ENCODE data around the gene TMEM151A.
A peak's percentile ranks its signal among the peaks of the same experiment; 100 is the strongest.

The TMEM151A gene

DNA sequence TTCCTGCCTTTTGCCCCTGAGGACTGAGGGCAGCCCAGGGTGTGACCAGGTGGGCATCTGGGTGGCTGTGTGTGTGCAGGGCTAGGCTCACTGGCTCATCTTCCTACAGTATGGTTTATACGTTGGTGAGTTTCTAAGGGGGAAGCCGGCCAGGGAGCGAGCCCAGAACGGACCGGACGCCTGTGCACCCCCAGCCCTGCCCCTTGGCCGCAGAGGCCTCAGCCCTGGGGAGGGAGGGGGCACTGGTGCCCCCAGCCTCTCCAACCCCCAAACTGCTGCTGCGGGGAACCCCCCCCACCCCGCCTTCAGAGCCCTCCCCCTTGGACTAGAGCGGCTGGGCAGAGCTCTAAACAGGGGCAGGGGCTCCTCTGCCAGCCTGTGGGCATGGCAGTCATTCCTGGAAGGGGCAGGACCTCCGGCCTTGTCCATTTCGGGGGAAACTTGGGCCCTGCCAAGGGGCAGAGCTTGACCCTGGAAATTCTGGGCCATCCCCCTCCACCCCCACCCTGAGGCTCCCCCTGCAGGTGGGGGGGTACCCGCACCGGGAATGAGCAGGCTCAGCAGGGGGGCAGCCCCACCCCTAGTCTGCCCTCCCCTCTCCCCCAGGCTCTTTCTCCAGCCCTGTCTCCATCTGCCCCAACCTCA lies 8.1 kb upstream of the TMEM151A start:
- no peak for DNase-seq

DNA sequence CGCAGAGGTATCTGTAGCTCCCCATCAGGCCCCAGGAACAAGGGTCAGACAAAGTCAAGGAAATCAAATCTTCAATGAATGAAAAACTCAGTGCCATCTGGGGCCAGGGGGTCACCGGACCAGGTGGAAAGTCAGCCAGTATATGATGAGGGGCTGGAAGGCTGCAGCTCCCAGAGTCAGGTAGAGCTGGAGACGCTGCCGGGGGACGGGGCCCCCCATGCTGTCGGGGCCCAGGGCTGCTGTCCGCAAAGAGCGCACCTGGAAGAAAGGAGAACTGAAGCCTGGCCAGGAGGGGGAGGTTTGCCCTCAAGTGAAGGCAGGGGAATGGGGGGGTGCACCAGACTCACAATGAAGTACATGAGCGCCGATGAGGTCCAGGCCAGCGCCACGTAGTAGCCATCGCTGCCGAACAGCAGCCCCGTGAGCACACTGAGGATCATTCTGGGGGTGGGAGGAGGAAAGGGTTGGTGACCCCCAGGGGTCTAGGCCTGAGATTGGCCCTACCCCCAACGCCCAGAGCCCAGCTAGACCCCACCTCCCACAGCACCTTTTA lies 7.1 kb upstream of the TMEM151A start:
- DNase-seq: no peak

DNA sequence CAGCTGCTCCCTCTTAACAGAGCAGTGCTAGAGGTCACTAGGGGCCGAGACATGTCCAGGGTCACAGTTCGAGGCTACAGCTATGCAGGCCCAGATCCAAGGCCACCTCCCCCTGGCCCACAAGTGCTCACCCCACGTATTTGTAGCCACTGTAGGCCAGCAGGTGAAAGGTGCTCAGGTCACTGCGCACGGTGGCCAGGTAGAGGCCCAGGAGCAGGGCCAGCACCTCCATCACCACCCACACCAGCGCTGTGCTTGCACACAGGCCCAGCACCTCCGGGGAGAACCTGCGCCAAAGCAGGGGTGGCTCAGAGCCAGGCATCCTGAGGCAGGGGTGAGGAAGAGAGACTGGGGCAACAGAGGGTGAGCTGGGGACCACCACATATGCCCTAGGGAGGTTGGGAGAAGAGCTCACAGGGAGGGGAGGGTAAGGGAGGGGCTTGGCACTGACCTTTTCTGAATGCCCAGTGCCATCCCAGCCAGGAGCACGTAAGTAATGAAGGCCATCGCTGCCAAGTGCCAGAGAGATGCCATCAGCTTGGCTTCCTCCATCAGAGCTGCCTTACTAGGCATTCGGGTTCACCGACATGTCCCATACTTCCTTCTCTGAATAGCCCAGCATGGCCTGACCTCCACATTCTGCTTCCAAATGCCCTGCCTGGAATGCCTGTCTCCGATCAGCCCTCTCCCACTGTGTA lies 6.3 kb upstream of the TMEM151A start:
- DNase-seq: no peak

DNA sequence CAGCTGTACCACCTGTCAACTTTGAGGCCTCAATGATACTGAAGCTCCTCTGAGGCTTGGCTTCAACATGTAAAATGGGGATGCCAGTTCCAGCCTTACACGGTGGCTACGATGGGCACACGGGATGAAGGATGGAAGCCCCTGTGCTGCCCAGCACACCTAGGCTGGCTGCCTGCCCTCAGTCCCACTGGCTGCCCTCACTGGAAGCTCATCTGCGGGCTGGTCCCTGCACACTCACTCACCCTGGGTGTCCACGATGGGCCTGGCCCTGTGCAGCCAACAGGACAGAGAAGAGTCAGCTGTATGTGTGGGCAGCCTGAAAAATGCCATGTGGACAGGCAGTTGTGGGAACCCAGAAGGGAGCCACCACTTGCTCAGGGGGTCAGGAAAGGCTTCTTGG lies 5.0 kb upstream of the TMEM151A start:
- no peak for DNase-seq

DNA sequence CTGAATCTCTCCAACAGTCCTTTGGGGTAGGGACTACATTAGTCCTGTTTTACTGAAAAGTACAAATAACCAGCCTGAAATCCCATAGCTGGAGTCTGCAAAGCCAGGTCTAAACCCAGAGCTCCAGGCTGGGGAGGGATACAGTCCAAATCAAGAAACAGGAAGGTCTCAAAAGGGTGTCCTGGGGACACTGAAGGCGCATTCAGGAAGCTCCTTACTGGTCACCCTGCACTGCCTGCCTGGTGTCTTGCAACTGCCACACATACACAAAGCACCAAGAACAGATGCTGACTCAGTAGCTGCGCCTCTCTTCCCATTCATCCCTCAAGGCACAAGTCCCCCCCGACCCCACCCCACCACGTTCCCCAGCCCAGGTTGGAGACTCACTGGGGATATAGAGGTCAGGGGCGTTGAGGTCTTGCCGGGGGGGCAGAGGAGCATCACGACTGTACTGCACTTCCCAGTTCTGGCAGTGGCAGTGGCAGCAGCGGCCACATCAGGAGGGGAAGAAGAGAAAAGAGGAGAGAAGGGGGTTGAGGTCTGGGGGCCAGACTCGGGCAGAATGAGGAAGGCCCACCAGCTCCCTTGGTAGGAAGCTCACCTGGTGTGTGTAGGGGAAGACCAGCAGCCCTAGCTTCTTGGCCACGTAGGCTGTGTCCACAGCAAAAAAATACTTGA lies 4.3 kb upstream of the TMEM151A start:
- no peak for DNase-seq

DNA sequence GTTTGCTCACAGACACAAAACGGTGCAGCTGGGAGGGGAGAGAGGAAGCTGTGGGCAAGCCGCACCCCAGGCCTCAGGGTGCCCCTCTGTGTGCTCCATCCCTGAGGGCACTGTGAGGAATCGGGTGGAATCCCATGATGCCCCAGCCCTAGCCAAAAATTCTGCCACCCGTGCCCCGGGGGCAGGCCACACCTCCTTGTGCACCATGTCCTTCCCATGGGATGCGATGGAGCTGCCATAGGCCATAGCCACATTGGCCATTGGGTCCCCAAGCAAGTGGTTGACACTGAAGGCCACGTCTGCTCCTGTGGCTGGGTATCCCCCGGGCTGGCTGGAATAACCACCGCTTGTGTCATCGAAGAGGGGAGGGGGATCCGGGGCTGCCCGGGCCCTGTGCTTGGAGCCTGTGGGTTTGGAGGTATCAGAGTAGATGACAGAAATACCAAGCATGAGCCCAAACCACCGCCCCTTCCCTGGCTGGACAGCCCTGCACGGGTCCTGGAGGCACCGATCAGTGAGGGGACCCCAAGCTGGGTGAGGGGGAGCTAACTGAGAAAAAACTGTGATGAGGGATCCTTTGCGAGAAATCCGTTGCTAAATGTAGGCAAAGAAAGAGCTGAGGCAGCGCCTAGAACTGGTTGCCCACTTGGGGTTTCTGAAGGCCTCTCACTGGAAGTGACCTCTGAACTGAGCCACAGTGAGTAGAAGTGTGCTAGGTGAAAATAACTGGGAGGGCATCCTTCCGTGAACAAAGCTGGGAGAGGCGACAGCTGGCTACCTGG lies 3.6 kb upstream of the TMEM151A start:
- DNase-seq: peak; percentile 18

DNA sequence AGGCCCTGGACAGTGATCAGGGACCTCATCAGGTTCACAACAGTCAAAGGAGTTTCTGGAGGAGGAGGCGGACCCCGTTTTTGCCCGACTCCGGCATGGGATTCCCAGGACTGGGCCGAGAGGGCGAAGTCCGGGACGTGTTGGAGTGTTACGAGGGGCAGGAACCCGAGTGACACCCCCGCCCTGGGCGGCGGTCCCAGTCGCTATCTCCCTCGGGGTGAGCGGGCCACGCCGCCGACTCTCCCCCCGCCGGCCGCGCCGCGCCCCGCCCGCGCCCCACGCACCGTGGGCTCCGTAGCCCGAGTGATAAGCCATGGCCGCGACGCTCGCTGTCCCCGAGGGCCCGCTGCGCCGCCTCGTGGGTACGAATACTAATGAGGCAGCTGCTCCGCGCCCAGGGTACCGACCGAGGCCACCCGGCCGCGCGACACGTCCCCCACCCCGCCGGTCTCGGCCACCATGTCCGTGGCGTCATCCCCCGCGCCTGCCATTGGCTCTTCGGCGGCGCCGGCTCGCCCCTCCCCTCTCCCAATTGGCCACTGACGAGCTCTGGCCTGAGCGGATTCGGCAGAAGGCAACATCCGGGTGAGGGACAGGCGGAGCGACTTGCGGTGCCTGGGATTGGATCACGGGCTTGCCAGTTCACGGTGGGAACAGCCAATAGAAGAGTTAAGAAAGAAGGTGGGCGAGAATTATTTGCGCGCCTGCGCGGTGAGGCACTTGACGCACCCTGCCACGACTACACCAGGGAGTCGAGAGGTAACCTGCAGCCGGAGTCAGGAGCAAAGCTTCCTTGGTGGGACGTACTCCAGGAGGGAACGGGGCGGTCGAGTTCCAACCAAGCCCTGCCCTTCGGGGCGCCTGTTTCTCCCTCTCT lies 2.8 kb upstream of the TMEM151A start, which contains the start of gene YIF1A:
Gene YIF1A (minus strand): TSS at position 473 of the 877 bp plus-strand sequence. CDS start 158 bp downstream, at position 315.
- peak; percentile 100 for DNase-seq

DNA sequence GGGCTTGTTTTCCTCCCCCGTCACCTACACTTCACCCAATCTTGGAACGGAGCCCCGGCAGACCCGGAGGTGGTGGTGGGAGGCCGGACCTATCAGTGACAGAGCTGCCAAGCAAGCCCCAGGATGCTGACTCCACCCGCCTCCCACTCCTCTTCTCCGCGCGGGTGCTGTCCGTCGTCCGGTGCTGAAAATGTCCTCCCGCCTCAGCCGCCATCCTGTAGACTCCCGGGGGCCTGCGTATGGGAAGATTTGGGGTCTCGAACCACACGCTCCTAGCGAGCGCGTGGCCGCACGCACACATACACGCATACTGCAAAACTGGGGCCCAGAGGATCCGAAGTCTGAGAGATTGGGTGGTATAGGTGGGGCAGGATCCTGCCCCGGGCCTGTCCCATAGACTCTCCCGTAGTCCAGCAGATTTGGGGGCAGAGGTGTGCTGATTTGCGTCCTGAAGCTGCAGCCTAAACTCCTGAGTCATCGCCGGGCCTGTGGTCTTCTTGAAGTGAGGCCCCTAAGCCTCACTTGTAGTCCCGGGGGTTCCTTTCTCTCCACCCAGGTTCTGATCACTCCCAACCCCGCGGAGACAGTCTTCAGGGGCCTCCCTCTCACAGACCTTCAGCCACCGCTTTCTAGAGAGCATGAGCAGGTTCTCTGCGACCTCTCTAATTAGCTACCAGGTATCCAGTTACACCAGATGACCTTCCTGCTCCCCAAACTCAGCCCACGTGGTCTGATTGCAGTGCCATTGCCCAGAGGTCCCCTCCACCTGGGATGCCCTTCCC lies 2.0 kb upstream of the TMEM151A start:
- no peak for DNase-seq

DNA sequence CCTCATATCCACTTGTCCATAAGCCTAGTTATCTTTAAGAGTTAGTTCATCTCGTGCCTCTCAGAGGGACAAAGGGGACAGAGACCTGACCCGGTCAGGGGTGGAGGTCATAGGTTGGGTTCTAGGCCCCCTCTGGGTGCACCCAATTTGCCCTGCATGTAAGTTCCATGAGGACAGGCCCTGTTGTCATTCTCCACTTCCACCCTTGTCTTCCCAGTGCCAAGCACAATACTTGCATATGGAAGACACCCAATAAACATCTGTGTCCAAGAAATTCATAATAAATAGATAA lies 1.4 kb upstream of the TMEM151A start:
- no peak for DNase-seq

DNA sequence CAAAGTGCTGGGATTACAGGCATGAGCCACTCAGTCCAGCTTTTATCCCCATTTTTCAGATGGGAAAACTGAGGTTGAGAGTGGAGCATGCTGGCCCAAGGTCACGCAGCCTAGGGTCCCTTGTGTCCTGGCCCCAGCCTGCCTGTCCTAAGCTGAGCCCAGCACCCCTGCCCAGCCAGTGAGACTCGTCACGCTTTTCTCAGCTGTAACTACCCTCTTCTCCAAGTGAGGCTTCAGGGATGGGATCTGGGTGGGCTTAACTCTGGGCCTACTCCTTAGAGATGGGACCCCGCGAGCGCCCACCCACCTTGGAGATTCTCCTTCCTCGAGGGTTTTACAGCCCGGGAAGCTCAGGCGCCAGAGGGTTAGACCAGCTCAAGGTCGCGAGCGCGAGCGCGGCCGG lies 390 bp upstream of the TMEM151A start:
- no peak for DNase-seq

DNA sequence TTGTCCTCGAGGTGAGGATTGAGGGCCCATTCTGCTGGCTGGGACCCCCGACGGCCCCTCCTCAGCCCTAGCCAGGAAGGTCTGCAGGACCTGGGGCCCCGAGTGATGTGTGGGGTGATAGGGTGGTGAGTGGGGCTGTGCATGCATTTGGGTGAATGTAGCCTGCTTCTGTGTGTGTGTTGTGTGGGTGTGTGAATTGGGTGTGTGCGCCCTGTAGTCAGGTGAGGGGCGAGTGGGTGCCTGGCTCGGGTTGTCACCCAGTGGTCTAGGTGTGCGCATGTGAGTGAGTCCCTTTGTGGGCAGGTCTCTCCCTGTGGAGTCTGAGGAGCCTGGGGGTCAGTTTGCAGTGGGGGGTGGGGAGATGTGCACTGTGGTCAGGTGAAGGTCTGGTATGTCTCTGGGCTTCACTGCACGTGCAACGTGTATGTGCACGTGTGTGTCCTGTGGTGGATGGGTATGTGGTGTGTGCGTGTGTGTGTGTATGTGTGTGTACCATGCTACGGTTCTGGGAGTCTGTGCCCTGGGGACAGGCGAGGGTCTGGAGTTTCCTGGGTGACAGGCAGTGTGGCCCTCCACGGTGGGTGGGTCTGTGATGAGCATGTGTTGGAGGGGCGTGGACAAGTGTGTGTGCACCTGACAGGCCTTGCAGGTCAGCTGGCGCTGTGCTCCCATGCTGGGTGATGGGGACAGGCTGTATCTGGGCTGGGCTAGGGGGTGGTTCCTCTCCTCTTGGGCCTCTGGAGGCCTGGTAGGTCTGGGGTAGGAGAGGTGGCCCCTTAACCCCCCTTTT lies 1.0 kb downstream of the TMEM151A start:
- no peak for DNase-seq

DNA sequence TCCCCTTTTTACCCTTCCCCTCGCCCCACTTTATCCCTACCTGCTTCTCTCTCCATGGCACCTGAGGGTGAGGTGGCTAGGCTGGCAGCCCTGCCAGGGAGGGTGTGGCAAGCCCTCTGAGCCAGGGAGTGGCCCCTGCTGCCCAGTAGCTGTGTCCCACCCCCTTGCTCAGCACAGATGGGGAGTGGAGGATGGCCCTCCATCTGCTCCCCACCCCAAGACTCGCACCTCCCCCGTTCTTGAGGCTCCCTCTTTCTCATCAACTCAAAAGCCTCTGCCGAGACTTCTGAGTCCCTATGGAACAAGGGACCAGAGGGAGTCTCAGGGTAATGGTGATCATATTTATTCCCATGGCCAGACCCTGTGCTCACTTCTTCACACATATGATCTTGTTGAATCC lies 1.7 kb downstream of the TMEM151A start:
- DNase-seq: no peak

DNA sequence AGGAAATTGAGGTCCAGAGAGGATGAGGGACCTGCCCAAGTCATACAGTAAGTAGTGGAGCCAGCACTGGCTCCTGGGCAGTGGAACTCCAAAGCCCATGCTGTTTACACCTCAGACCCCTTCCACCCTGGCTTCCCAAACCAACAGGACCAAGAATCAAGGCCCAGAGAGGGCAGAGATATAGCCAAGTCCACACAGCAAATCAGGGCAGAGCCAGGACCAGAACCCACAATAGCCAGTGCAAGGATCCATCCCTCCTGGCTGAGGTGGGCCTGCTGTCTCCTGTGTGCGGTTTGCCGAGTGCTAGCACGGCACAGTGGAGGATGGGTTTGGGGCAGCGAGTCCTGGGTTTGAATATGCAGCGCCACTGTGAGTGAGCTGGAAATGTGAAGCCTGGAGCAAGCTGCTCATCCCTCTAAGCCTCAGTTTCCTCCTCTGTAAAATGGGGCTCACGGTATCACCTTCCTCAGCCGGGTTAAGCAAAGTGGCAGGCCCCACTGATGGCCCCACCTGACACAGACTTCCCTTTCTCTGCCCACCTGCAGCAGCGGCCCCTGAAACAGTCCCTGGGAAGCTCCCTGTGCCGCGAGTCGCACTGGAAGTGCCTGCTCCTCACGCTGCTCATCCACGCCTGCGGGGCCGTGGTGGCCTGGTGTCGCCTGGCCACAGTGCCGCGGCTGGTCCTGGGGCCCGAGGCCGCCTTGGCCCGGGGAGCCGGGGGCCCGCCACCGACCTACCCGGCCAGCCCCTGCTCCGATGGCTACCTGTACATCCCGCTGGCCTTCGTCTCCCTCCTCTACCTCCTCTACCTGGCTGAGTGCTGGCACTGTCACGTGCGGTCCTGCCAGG lies 2.3 kb downstream of the TMEM151A start:
- no peak for DNase-seq

DNA sequence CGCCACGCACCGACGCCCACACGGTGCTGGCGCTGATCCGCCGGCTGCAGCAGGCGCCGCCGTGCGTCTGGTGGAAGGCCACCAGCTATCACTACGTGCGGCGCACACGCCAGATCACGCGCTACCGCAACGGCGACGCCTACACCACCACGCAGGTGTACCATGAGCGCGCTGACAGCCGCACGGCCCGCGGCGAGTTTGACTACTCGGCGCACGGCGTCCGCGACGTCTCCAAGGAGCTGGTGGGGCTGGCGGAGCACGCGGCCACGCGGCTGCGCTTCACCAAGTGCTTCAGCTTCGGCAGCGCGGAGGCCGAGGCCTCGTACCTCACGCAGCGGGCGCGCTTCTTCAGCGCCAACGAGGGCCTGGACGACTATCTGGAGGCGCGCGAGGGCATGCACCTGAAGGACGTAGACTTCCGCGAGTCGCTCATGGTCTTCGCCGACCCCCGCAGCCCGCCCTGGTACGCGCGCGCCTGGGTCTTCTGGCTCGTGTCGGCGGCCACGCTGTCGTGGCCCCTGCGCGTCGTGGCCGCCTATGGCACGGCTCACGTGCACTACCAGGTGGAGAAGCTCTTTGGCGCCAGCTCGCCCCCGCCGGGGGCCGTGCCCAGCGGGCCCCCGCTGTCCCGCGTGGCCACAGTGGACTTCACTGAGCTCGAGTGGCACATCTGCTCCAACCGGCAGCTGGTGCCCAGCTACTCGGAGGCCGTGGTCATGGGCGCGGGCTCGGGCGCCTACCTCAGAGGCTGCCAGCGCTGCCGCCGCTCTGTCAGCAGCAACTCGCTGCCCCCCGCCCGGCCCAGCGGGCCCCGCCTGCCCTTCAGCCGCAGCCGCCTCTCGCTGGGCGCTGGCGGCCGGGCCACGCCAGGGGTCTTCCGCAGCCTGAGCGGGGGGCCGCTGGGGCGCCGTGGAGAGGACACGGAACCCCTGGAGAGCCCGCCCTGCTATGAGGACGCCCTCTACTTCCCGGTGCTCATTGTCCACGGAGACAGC lies 3.2 kb downstream of the TMEM151A start:
- DNase-seq: no peak

DNA sequence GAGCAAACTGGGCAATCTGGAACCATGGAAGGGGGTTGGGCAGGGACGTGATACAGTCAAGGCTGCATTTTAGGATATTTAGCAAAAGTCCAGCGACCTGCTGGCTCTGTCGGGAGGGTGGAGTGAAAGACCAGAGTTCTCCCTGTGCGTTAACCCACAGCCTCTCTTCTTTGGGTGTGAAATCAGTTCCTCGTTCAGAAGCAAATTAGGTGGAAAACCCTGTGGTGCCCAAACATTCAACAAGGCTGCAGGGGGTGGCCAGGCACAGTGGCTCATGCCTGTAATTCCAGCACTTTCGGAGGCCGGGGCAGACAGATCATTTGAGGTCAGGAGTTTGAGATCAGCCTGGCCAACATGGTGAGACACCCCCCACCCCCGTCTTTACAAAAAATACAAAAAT lies 5.9 kb downstream of the TMEM151A start:
- DNase-seq: no peak

DNA sequence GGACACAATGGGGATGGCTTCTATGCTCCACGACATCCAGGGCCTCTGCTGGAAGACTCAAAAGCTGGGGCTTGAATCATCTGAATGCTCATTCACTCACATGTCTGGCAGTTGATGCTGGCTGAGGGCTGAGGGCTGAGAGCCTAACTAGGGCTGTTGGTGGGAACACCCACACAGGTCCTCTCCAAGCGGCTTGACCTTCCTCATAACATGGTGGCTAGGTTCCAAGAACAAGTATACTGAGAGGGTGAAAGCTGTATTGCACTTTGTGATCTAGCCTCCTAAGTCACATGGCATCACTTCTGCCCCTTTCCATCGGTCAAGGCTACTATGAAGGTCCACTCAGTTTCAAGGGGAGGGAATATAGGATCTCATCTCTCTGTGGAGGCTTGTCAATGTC lies 7.5 kb downstream of the TMEM151A start:
- no peak for DNase-seq

DNA sequence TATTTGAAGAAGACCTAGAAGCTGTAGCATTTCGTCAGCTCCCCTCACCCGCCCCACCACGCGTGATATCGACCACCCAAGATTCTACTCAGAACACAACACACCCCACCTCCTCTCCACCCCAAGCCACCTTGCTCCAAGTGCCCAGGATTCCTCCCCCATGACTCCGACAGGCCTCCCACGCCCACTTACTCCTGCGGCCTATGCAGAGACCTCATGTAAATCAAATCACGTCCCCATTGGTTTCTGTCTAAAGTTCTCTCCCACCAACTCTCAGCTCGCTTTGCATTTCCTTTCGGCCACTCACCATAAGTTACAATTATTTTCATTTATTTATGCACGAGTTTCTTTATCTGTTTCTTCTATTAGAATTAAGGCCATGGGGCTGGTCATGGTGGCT lies 11.0 kb downstream of the TMEM151A start:
- DNase-seq: no peak

DNA sequence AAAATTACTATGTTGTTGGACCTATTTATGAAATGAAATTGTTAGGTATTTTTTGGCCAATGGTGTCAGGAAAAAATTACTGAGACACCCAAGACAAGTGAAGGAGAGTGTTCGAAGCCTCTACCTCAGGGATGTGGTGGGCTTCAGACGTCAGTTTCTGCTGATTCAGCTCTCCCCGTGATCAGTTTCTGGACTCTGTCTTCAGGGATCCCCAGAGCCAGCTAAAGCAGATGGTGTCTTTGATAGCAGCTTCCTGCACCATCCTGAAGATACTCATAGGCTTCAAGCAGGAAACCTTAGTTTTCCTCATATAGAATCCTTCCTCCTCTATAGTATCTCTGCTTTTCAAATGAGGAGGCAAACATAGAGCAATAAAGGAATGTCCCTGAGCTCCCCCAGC lies 17.8 kb downstream of the TMEM151A start:
- DNase-seq: no peak
